ENCODE measurements around the gene MAGI2. TPM values are rescaled to one million over a fixed set of nuclear protein-coding genes. Genes with fewer than 3 reads are reported as not detected.

MAGI2 gene
- total RNA-seq, 1 experiment from 2014 or later, result 0.25 TPM

DNA sequence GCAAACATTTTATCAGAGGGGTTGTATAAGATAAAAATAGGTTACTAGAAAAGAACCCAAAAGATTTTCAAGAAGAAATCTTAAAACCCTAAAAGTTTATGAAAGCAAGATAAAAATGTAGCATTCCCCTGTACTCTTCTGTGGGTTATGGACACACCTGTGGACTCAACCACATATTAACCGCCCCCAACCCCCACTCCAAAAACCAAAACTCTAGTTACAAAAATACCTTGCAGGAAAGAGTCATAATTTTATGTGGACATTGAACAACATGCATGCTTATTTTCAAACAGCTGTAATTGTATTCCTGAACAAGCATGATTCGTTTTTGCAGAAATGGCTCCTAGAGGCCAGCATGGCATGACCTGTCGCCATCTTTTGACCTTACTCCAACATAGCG lies 1188.0 kb downstream of the MAGI2 start:
- TF ChIP-seq, protein P1, sequence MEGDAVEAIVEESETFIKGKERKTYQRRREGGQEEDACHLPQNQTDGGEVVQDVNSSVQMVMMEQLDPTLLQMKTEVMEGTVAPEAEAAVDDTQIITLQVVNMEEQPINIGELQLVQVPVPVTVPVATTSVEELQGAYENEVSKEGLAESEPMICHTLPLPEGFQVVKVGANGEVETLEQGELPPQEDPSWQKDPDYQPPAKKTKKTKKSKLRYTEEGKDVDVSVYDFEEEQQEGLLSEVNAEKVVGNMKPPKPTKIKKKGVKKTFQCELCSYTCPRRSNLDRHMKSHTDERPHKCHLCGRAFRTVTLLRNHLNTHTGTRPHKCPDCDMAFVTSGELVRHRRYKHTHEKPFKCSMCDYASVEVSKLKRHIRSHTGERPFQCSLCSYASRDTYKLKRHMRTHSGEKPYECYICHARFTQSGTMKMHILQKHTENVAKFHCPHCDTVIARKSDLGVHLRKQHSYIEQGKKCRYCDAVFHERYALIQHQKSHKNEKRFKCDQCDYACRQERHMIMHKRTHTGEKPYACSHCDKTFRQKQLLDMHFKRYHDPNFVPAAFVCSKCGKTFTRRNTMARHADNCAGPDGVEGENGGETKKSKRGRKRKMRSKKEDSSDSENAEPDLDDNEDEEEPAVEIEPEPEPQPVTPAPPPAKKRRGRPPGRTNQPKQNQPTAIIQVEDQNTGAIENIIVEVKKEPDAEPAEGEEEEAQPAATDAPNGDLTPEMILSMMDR (IDR thresholded peaks at IDR 0.05; ENCODE audit: insufficient read depth in 1 of 2, low read depth in 1 of 2, low read length in 1 of 2, severe bottlenecking in 1 of 2, unreplicated experiment in 1 of 2), result no peak
- DNase-seq, result no peak
- no TSS peak for BruUV-seq (replicated peaks)
- no peak overlapping the region for H3K4me3 ChIP-seq (ENCODE audit: low read depth, low read length)
- no peak overlapping the region for H3K27ac Mint-ChIP-seq (ENCODE audit: unreplicated experiment)
- no peaks in the 10 kb centered on the region for H3K4me1 ChIP-seq
- H3K4me1 Mint-ChIP-seq (ENCODE audit: low read depth, unreplicated experiment), result no peaks in the 10 kb centered on the region
- ChIA-PET POLR2A (no interaction called here), CTCF (no interaction called here)
- no peaks in the 10 kb centered on the region for H3K27me3 ChIP-seq (replicated peaks; ENCODE audit: control insufficient read depth, insufficient read depth, low read length)
- H3K9me3 ChIP-seq, result no peaks in the 10 kb centered on the region
- intact Hi-C loops (cut with micrococcal nuclease; ENCODE audit: unreplicated experiment), result no loop called here
- H3K36me3 Mint-ChIP-seq (ENCODE audit: insufficient read depth, unreplicated experiment), result no peaks in the 10 kb centered on the region
- H3K9me3 Mint-ChIP-seq (ENCODE audit: unreplicated experiment), result no peaks in the 10 kb centered on the region
- H3K4me3 Mint-ChIP-seq (ENCODE audit: unreplicated experiment), result no peak overlapping the region
- H3K36me3 ChIP-seq (ENCODE audit: control insufficient read depth, insufficient read depth, low read length), result no peaks in the 10 kb centered on the region
- H3K27me3 Mint-ChIP-seq (ENCODE audit: insufficient read depth, unreplicated experiment), result peaks cover 13% of the 10 kb centered on the region

DNA sequence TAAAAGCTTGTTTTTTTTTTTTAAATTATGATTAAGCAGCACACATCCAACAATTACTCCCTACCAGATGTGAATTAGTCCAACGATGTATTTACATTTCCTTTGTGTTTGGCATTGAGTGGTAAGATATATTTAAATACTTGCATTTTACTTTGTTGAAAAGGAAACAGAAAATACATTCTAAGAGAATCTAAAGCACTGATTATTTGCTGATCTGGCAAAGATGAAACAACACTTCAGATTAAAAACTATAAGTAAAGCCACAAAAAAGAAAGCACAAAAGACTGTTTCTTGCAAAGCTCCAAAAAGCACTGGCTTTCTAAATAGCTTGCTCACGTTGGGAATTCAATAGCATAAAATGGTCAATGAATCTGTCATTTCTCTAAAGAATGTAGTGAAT lies 1188.4 kb downstream of the MAGI2 start:
- intact Hi-C loops (cut with micrococcal nuclease; ENCODE audit: unreplicated experiment), result no loop called here
- DNase-seq, result no peak

DNA sequence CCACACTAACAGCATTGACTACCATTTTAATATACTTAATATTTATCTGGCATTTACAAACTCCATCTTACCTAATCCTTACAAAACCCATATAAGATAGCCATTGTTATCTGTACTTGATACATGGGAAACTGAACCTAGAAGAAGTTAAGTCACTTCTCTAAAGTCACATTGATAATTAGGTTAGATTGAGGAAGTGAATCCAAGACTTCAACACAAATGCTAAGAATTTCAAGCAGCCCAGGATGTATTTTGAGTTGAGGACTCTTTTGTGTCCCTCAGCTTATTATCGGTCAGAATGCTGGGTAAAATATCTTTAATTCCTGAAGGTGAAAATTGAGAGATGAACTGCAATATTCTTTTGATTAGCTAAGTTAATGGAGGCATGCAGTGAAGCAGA lies 1189.4 kb downstream of the MAGI2 start:
- Mint-ChIP-seq H3K4me1 (ENCODE audit: low read depth, unreplicated experiment) (no peaks in the 10 kb centered on the region), H3K36me3 (ENCODE audit: insufficient read depth, unreplicated experiment) (no peaks in the 10 kb centered on the region), H3K9me3 (ENCODE audit: unreplicated experiment) (no peaks in the 10 kb centered on the region), H3K4me3 (ENCODE audit: unreplicated experiment) (no peak overlapping the region), H3K27me3 (ENCODE audit: insufficient read depth, unreplicated experiment) (peaks cover 13% of the 10 kb centered on the region), H3K27ac (ENCODE audit: unreplicated experiment) (no peak overlapping the region)
- DNase-seq, result no peak
- Histone ChIP-seq H3K27me3 (replicated peaks; ENCODE audit: control insufficient read depth, insufficient read depth, low read length) (no peaks in the 10 kb centered on the region), H3K36me3 (ENCODE audit: control insufficient read depth, insufficient read depth, low read length) (no peaks in the 10 kb centered on the region), H3K4me1 (no peaks in the 10 kb centered on the region), H3K9me3 (no peaks in the 10 kb centered on the region), H3K4me3 (ENCODE audit: low read depth, low read length) (no peak overlapping the region)
- CTCF ChIA-PET, result no interaction called here
- intact Hi-C loops (cut with micrococcal nuclease; ENCODE audit: unreplicated experiment), result no loop called here
- POLR2A ChIA-PET, result no interaction called here
- BruUV-seq (replicated peaks), result no TSS peak
- TF ChIP-seq, protein P1 (IDR thresholded peaks at IDR 0.05; ENCODE audit: insufficient read depth in 1 of 2, low read depth in 1 of 2, low read length in 1 of 2, severe bottlenecking in 1 of 2, unreplicated experiment in 1 of 2), result no peak

More for the DNA sequence above, 1188.4 kb downstream of the MAGI2 start:
- Mint-ChIP-seq H3K27ac (ENCODE audit: unreplicated experiment) (no peak overlapping the region), H3K36me3 (ENCODE audit: insufficient read depth, unreplicated experiment) (no peaks in the 10 kb centered on the region), H3K4me1 (ENCODE audit: low read depth, unreplicated experiment) (no peaks in the 10 kb centered on the region), H3K9me3 (ENCODE audit: unreplicated experiment) (no peaks in the 10 kb centered on the region), H3K27me3 (ENCODE audit: insufficient read depth, unreplicated experiment) (peaks cover 13% of the 10 kb centered on the region), H3K4me3 (ENCODE audit: unreplicated experiment) (no peak overlapping the region)
- TF ChIP-seq, protein P1 (IDR thresholded peaks at IDR 0.05; ENCODE audit: insufficient read depth in 1 of 2, low read depth in 1 of 2, low read length in 1 of 2, severe bottlenecking in 1 of 2, unreplicated experiment in 1 of 2), result no peak
- POLR2A ChIA-PET, result no interaction called here
- no peaks in the 10 kb centered on the region for H3K27me3 ChIP-seq (replicated peaks; ENCODE audit: control insufficient read depth, insufficient read depth, low read length)
- CTCF ChIA-PET, result no interaction called here
- no TSS peak for BruUV-seq (replicated peaks)
- no peak overlapping the region for H3K4me3 ChIP-seq (ENCODE audit: low read depth, low read length)
- no peaks in the 10 kb centered on the region for H3K9me3 ChIP-seq
- no peaks in the 10 kb centered on the region for H3K36me3 ChIP-seq (ENCODE audit: control insufficient read depth, insufficient read depth, low read length)
- no peaks in the 10 kb centered on the region for H3K4me1 ChIP-seq
